ENCODE measurements around the gene MAPK14.

DNA sequence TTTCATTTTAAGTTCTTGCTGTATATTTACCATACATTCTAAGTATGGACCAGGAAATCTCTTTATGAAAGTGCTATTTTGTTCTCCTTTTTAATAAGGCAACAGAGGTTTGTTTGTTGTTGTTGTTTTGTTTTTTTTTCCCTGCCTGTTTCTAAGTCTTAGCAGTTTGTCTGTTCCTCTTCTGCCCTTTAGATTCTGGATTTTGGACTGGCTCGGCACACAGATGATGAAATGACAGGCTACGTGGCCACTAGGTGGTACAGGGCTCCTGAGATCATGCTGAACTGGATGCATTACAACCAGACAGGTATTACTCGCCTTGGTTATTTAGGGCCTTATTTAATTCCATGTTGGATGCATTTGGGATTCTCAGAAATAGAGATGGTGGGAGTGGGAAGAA, 48.0 kb downstream of the MAPK14 start:
- TF ChIP-seq, protein P1, sequence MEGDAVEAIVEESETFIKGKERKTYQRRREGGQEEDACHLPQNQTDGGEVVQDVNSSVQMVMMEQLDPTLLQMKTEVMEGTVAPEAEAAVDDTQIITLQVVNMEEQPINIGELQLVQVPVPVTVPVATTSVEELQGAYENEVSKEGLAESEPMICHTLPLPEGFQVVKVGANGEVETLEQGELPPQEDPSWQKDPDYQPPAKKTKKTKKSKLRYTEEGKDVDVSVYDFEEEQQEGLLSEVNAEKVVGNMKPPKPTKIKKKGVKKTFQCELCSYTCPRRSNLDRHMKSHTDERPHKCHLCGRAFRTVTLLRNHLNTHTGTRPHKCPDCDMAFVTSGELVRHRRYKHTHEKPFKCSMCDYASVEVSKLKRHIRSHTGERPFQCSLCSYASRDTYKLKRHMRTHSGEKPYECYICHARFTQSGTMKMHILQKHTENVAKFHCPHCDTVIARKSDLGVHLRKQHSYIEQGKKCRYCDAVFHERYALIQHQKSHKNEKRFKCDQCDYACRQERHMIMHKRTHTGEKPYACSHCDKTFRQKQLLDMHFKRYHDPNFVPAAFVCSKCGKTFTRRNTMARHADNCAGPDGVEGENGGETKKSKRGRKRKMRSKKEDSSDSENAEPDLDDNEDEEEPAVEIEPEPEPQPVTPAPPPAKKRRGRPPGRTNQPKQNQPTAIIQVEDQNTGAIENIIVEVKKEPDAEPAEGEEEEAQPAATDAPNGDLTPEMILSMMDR (conservative IDR thresholded peaks at IDR 0.05; ENCODE audit: low read depth, low read length), result peak; percentile 33
- no peak for TF ChIP-seq EZH2 (IDR thresholded peaks at IDR 0.05; ENCODE audit: borderline replicate concordance, low read depth, low read length, poor library complexity, severe bottlenecking)

All from A673 (cell line).